Adrenal gland (tissue), 12 donors: ENCODE measurements around the gene ITPR1. TPM values are rescaled to one million over a fixed set of nuclear protein-coding genes. Genes with fewer than 3 reads are reported as not detected.

ENCODE experiments used
- DNase-seq, 7 donors: peaks; one replicate each; pipeline ENCODE4 v3.0.0-alpha.2; 2019 to 2020
- H3K27ac ChIP-seq, 5 donors: fragments of 200-600 bp; sonication (generic) in 4 of 5; 1 replicate in 3 of 5; 2 replicates in 2 of 5; pipeline versions ENCODE4 v1.5.1 to v1.8.0; 2016 to 2020; ENCODE audit warnings: mild to moderate bottlenecking in 1 of 5
- H3K27me3 ChIP-seq: fragments of 200-600 bp; 2 replicates; pipeline ENCODE4 v1.8.0; 2021
- H3K36me3 ChIP-seq, 2 donors: fragments of 200-600 bp; replicated peaks in 1 of 2; 1 replicate in 1 of 2; 2 replicates in 1 of 2; pipeline versions ENCODE4 v1.5.1 to v1.8.0; 2018 to 2022
- H3K4me1 ChIP-seq, 2 donors: fragments of 200-600 bp; replicated peaks in 1 of 2; 1 replicate in 1 of 2; 2 replicates in 1 of 2; pipeline versions ENCODE4 v1.5.1 to v1.8.0; 2018 to 2021
- H3K4me3 ChIP-seq, 4 donors: fragments of 200-600 bp; sonication (generic) in 3 of 4; one replicate each; pipeline ENCODE4 v1.5.1; 2016 to 2018
- H3K9me3 ChIP-seq, 3 donors: fragments of 200-600 bp; sonication (generic) in 1 of 3; replicated peaks in 1 of 3; 1 replicate in 2 of 3; 2 replicates in 1 of 3; pipeline versions ENCODE4 v1.5.1 to v1.8.0; 2016 to 2021
- POLR2A ChIP-seq, 2 donors: fragments of 450-650 bp; IDR thresholded peaks; one replicate each; pipeline ENCODE4 v1.6.1; 2017; ENCODE audit warnings: antibody characterized with exemption in 2 of 2, mild to moderate bottlenecking in 2 of 2, moderate library complexity in 1 of 2
- whole genome bisulfite sequencing, 4 donors: extraction: QIAGEN DNeasy Blood & Tissue Kit in 2 of 4; methylation state at CpG; one replicate each; pipeline versions ENCODE4 v1.1.5 to v1.1.7; 2013 to 2017; 5-methylcytosine and 5-hydroxymethylcytosine counted together
- intact Hi-C, 2 donors: fragments of 100-400 bp; cut with DNase I; formaldehyde crosslinking; loops; one replicate each; pipeline versions ENCODE4 v1.14.1 to v1.15.0; 2022 to 2023
- polyA plus RNA-seq, 3 donors: library from polyadenylated mRNA; stranded (reverse); fragments of 200-250 nt in 2 of 3; fragments of 350-450 nt in 1 of 3; fragmentation: Illumina TruSeq in 1 of 3; extraction: RNeasy Lipid Tissue Mini Kit (QIAGEN cat#74804) in 1 of 3; gene quantifications; one replicate each; pipeline ENCODE4 v1.2.3, GENCODE V29; 2013 to 2014
- total RNA-seq, 9 donors: library from RNA; depleted of rRNA in 4 of 9; stranded (reverse); fragments of >200 nt in 4 of 9; fragments of 120-200 nt in 1 of 9; fragmentation: NEBNext Ultra II Directional in 1 of 9; extraction: Animal tissue kit (Norgen Biotek cat#: 25700) in 1 of 9; gene quantifications; one replicate each; pipeline versions ENCODE4 v1.1.0 to v1.2.4, GENCODE V29; 2013 to 2023
- TF ChIP-seq, protein P1 (sequence below), 6 experiments: fragments of 450-650 bp in 4 of 6; fragments of 200-600 bp in 2 of 6; sonication (generic) in 1 of 6; IDR thresholded peaks; 1 replicate in 5 of 6; 2 replicates in 1 of 6; pipeline versions ENCODE4 v1.5.1 to v1.8.0; 2016 to 2021; ENCODE audit warnings: antibody characterized with exemption in 6 of 6, mild to moderate bottlenecking in 2 of 6, moderate library complexity in 1 of 6
- donor health status: healthy with polysubstance abuse.
- donor health status: Bipolar disorder and iron deficiency.
- donor health status: DM: yes; HTN: yes; CAD: no.
- donor health status: DM: no; HTN: no; CAD: no.
- donor health status: DM: no; HTN: no; CAD: no.
- donor health status: DM: yes; HTN: yes; CAD: no.

Gene ITPR1
- total and polyA plus RNA-seq, 12 donors, result 21.6 to 198 (median 76.6) TPM

DNA sequence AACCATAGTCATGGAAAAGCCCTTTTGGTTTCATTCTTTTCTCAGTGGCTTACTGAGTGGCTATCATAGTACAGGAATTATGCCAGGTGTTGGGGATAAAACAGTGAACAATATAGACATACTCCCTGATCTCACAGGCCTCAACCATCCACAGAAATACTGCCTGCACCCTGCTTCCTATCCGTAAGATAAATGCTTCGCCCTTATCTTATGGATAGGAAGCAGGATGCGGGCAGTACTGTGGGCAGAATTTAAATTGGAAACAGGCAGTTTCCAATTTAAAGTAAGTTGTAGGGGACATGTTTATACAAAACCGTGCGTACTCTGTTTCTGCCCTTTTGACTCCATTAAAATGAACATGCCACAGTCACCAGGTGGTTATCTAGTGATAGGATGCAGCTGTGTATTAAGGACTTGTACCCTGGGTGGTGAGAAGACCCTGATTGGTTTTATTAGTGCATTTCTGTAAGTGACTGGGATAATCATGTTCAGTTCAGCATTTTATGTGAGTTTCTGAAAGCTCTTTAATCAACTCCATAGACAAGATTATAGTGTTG, 344.3 kb downstream of the ITPR1 start:
- peaks cover 0 to 4% of the 10 kb centered on the region in 2 donors for H3K36me3 ChIP-seq
- H3K27ac ChIP-seq, result no peak overlapping the region
- intact Hi-C loops, result no loop called here
- DNase-seq, result no peak
- H3K4me1 ChIP-seq, result no peaks in the 10 kb centered on the region
- H3K4me3 ChIP-seq, result no peak overlapping the region
- no peaks in the 10 kb centered on the region for H3K9me3 ChIP-seq
- WGBS, 4 donors, result 85 to 95% (median 94%) methylated on average over 5 of the region's 5 CpGs
- H3K27me3 ChIP-seq, result no peaks in the 10 kb centered on the region
- no peak for TF ChIP-seq POLR2A (IDR thresholded peaks at IDR 0.05)
- TF ChIP-seq, protein P1, sequence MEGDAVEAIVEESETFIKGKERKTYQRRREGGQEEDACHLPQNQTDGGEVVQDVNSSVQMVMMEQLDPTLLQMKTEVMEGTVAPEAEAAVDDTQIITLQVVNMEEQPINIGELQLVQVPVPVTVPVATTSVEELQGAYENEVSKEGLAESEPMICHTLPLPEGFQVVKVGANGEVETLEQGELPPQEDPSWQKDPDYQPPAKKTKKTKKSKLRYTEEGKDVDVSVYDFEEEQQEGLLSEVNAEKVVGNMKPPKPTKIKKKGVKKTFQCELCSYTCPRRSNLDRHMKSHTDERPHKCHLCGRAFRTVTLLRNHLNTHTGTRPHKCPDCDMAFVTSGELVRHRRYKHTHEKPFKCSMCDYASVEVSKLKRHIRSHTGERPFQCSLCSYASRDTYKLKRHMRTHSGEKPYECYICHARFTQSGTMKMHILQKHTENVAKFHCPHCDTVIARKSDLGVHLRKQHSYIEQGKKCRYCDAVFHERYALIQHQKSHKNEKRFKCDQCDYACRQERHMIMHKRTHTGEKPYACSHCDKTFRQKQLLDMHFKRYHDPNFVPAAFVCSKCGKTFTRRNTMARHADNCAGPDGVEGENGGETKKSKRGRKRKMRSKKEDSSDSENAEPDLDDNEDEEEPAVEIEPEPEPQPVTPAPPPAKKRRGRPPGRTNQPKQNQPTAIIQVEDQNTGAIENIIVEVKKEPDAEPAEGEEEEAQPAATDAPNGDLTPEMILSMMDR (IDR thresholded peaks at IDR 0.05), result no peak

DNA sequence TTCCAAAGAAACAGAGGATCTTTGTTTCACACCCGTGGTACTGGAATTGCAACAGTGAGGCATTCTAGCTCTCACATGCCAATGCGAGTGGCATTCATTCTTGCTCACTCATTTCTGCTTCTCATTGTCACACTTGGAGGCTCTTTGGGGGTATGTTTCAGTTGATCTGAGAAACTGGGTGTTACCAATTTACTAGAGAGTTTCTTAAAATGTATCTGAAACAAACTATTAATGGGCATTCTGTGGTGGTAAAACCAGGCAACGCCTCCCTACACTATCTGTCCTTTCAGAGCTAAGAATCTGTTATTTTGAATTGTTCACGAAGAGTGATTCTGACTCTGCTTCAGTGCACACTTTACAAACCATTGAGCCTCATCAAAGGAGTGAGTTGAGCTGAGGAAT, 345.5 kb downstream of the ITPR1 start:
- Histone ChIP-seq H3K4me3 (no peak overlapping the region), H3K9me3 (no peaks in the 10 kb centered on the region), H3K4me1 (no peaks in the 10 kb centered on the region), H3K36me3 (peaks cover 0 to 4% of the 10 kb centered on the region in 2 donors), H3K27ac (no peak overlapping the region), H3K27me3 (no peaks in the 10 kb centered on the region)
- intact Hi-C loops, result no loop called here
- 94 to 97% (median 95%) methylated on average over 4 of the region's 4 CpGs for WGBS, 4 donors
- TF ChIP-seq, protein P1 (IDR thresholded peaks at IDR 0.05), result no peak
- no peak for TF ChIP-seq POLR2A (IDR thresholded peaks at IDR 0.05)
- DNase-seq, result no peak

DNA sequence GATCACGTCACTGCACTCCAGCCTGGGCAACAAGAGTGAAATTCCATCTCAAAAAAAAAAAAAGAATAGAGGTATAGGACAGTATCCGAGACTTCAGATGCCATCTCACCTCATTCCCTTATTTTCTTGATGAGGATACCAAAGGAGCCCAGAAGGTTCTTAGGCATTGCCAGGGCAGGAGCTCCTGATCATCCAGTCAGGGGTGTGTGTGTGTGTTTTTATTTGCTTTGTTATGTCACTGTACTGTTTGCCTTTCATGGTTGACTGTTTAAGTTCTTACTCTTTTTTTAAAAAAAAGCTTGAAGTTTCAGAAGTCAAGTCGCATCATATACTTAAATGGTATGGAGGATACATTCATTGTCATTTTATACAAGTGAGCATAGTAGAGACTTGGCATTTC, 346.1 kb downstream of the ITPR1 start:
- H3K4me1 ChIP-seq, result no peaks in the 10 kb centered on the region
- DNase-seq, result no peak
- 96 to 99% (median 98%) methylated on average over 3 of the region's 3 CpGs for WGBS, 4 donors
- no peaks in the 10 kb centered on the region for H3K9me3 ChIP-seq
- no peaks in the 10 kb centered on the region for H3K27me3 ChIP-seq
- H3K27ac ChIP-seq, result no peak overlapping the region
- no peak for TF ChIP-seq POLR2A (IDR thresholded peaks at IDR 0.05)
- TF ChIP-seq, protein P1 (IDR thresholded peaks at IDR 0.05), result no peak
- intact Hi-C loops, result no loop called here
- H3K4me3 ChIP-seq, result no peak overlapping the region
- peaks cover 0 to 4% of the 10 kb centered on the region in 2 donors for H3K36me3 ChIP-seq

DNA sequence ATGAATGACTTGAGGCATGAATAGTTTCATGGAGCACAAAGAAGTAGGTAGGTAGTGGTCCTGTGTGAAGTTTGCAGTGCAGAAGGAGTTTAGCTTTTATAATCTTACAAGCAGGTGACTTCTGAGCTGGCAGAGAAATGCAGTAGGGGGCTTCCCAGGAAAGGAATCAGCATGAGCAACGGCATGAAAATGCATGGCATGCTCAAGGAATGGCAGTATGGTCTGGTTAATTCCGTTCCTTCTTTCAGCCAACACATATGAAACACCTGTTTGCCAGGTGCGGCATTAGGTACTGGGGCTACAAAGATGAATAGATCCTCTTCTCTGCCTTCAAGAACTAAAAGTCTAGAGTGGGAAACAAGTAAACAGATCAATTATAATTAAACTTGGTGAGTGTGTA, 348.1 kb downstream of the ITPR1 start:
- DNase-seq, result no peak
- H3K4me1 ChIP-seq, result peaks cover 0 to 2% of the 10 kb centered on the region in 2 donors
- H3K36me3 ChIP-seq, result peaks cover 0 to 4% of the 10 kb centered on the region in 2 donors
- 91 to 97% (median 95%) methylated on average over 3 of the region's 3 CpGs for WGBS, 4 donors
- TF ChIP-seq, protein P1 (IDR thresholded peaks at IDR 0.05), result no peak
- TF ChIP-seq POLR2A (IDR thresholded peaks at IDR 0.05), result no peak
- H3K9me3 ChIP-seq, result no peaks in the 10 kb centered on the region
- no peaks in the 10 kb centered on the region for H3K27me3 ChIP-seq
- H3K4me3 ChIP-seq, result no peak overlapping the region
- intact Hi-C loops, result no loop called here
- no peak overlapping the region for H3K27ac ChIP-seq
